ENCODE measurements around the gene SPATA9. TPM values are rescaled to one million over a fixed set of nuclear protein-coding genes. Genes with fewer than 3 reads are reported as not detected.

SPATA9 gene
- total RNA-seq, 1 donor = 1.3 TPM

DNA sequence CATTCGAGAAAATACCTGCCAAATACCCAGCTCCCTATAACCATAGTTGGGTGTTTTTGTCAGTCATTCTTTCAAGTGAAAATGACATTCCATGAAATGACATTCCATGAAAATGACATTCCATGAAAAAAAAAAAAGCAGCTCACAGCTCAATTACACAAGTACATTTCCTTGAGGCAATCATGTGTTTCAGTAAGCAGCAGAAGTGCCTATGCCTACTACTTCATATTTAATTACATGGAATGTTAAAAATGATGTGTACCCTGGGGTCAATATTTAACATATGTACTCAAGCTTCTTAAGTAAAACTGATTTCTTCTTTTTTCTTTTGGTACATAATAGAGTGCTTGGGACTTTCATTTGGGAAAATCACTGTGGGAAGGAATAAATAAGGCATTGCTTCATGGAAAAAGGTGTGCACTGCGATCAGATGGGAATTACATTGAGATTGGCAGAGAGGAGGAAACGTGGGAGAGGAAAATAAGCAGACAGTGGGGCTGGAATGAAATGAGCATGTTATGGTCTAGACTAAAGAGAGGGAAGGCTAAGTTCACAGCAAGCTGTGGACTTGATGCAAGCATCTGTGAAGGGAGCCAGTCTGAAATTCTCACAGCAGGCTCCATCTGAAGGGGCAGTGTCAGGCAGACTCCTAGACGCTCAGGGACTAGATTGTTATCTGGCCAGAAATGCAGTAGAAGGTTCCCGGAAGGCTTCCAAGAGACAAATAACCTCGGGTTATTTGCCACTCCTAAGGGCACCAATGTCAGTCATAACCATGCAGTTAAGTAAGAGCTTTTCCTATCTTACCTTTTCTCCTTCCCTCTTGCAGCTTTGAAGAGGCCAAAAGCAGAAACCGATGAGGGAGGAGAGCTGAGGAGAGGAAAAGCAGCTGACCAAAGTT lies 15.2 kb upstream of the SPATA9 start:
- TF ChIP-seq, protein P1, sequence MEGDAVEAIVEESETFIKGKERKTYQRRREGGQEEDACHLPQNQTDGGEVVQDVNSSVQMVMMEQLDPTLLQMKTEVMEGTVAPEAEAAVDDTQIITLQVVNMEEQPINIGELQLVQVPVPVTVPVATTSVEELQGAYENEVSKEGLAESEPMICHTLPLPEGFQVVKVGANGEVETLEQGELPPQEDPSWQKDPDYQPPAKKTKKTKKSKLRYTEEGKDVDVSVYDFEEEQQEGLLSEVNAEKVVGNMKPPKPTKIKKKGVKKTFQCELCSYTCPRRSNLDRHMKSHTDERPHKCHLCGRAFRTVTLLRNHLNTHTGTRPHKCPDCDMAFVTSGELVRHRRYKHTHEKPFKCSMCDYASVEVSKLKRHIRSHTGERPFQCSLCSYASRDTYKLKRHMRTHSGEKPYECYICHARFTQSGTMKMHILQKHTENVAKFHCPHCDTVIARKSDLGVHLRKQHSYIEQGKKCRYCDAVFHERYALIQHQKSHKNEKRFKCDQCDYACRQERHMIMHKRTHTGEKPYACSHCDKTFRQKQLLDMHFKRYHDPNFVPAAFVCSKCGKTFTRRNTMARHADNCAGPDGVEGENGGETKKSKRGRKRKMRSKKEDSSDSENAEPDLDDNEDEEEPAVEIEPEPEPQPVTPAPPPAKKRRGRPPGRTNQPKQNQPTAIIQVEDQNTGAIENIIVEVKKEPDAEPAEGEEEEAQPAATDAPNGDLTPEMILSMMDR (IDR thresholded peaks at IDR 0.05; ENCODE audit: insufficient read depth, low read depth, low read length) = no peak
- no peak for DNase-seq (ENCODE audit: low read depth)

DNA sequence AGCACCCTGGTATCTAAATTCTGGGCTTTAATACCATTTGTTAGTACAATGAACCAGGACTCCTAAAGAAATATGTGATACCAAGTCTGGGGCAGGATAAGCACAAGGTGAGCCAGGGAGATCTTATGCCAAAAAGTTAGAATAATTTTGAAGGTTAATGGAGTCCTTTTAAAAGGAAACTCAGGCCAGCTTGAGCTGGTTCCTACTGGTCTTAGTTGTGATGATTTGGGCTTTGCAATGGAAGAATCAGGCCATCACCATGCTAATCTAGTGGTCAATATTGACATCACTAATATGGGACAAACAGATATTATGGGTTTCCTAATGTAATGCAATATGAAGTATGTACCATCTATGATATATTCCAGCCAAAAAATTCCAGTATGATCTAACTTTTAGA lies 7.5 kb upstream of the SPATA9 start:
- no peak for DNase-seq (ENCODE audit: low read depth)
- no peak overlapping the region for H3K4me3 ChIP-seq (ENCODE audit: low read depth, low read length)
- TF ChIP-seq, protein P1 (IDR thresholded peaks at IDR 0.05; ENCODE audit: insufficient read depth, low read depth, low read length) = no peak

More for the DNA sequence above, 15.2 kb upstream of the SPATA9 start:
- no peak overlapping the region for H3K4me3 ChIP-seq (ENCODE audit: low read depth, low read length)

GRCh38 chr5:95689680-95690079 lies 6.9 kb upstream of the SPATA9 start:
- TF ChIP-seq, protein P1 (IDR thresholded peaks at IDR 0.05; ENCODE audit: insufficient read depth, low read depth, low read length) = no peak
- DNase-seq (ENCODE audit: low read depth) = no peak

DNA sequence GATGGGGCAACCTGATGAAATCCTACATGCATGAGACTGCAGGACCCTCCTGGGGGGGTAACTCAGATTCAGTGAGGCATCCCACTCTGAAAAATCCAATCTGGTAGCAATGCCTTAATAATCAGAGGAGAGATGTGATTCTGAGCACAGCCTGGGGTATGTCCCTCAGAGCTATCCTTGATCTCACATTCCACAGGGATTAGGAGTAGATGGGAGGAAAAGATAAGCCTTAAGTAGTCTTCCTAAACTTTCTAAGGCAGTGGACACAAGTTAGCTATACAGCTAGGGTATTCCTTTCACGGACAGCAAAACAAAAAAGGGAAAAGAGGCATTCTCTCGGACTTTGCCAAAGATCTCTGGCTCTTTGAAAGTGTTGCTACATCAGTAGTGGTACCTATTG lies 3.9 kb upstream of the SPATA9 start:
- no peak overlapping the region for H3K4me3 ChIP-seq (ENCODE audit: low read depth, low read length)
- peak; percentile 22 for DNase-seq (ENCODE audit: low read depth)
- TF ChIP-seq, protein P1 (IDR thresholded peaks at IDR 0.05; ENCODE audit: insufficient read depth, low read depth, low read length) = no peak

More at GRCh38 chr5:95689680-95690079, 6.9 kb upstream of the SPATA9 start:
- H3K4me3 ChIP-seq (ENCODE audit: low read depth, low read length) = no peak overlapping the region

- DNase-seq (ENCODE audit: low read depth) = no peak
- H3K4me3 ChIP-seq (ENCODE audit: low read depth, low read length) = no peak overlapping the region
- TF ChIP-seq, protein P1 (IDR thresholded peaks at IDR 0.05; ENCODE audit: insufficient read depth, low read depth, low read length) = no peak
Observed at GRCh38 chr5:95684361-95684760, 1.6 kb upstream of the SPATA9 start.

DNA sequence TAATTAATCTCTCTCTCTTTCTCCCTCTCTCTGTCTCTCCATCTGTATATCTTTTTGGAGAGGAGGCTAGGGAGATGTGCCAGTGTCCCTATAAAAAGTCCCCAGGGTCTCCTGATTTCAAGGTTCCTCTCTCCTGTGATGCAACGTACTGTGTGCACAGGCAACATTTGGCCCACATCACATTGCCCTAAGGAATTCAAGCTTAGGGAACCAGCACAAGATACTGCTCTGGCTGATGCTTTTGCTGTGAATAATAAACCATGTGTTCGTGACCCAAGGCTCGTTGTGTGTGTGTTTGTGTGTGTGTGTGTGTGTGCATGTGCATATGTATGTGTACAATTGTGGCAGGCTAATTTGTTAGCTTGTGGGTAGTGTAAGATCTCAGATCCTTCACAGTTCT lies 9.7 kb downstream of the SPATA9 start:
- no peak overlapping the region for H3K4me3 ChIP-seq (ENCODE audit: low read depth, low read length)
- DNase-seq (ENCODE audit: low read depth) = peak; percentile 70
- TF ChIP-seq, protein P1 (IDR thresholded peaks at IDR 0.05; ENCODE audit: insufficient read depth, low read depth, low read length) = no peak

Data from fibroblast of villous mesenchyme (primary cell).